Esophagus muscularis mucosa (tissue), 4 donors: ENCODE data around the gene HFM1.

Source experiments
- EP300 ChIP-seq: sonication (generic); formaldehyde crosslinking; IDR thresholded peaks from one replicate; pipeline ENCODE4 v1.6.1; 2017; ENCODE audit warnings: antibody characterized with exemption
- POLR2A ChIP-seq: fragments of 450-650 bp; IDR thresholded peaks from one replicate; pipeline ENCODE4 v1.6.1; 2017; ENCODE audit warnings: antibody characterized with exemption, moderate library complexity, mild to moderate bottlenecking, low read depth
- POLR2AphosphoS5 ChIP-seq, 2 donors: sonication (generic); formaldehyde crosslinking; IDR thresholded peaks; one replicate each; pipeline ENCODE4 v1.6.1; 2017; ENCODE audit warnings: antibody characterized with exemption in 2 of 2
- TF ChIP-seq, protein P1 (sequence below), 3 experiments: fragments of 200-600 bp in 2 of 3; fragments of 450-650 bp in 1 of 3; sonication (generic) in 2 of 3; IDR thresholded peaks; one replicate each; pipeline ENCODE4 v1.5.1; 2017 to 2019; ENCODE audit warnings: antibody characterized with exemption in 3 of 3, mild to moderate bottlenecking in 2 of 3, moderate library complexity in 1 of 3

DNA sequence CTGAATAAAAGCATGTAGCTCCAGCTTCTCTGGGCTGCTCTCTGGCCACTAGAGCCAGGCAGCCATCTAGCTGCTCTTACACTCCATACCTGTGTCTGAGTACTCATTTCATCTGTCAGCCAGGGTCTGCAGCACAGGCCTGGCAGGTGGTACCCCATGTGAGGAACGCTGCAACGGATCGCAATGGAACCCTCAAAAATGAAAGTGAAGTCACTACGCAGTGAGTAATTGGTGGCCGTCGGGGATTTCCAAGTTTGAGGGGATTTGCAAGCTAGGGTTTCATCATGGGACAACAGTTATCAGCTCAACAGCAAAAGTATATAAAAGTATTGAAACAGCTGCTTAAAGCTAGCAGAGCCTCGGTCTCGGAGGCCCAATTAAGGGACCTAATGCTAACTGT lies 186.7 kb downstream of the HFM1 start:
- TF ChIP-seq POLR2A = no peak
- TF ChIP-seq, protein P1, sequence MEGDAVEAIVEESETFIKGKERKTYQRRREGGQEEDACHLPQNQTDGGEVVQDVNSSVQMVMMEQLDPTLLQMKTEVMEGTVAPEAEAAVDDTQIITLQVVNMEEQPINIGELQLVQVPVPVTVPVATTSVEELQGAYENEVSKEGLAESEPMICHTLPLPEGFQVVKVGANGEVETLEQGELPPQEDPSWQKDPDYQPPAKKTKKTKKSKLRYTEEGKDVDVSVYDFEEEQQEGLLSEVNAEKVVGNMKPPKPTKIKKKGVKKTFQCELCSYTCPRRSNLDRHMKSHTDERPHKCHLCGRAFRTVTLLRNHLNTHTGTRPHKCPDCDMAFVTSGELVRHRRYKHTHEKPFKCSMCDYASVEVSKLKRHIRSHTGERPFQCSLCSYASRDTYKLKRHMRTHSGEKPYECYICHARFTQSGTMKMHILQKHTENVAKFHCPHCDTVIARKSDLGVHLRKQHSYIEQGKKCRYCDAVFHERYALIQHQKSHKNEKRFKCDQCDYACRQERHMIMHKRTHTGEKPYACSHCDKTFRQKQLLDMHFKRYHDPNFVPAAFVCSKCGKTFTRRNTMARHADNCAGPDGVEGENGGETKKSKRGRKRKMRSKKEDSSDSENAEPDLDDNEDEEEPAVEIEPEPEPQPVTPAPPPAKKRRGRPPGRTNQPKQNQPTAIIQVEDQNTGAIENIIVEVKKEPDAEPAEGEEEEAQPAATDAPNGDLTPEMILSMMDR (IDR thresholded peaks at IDR 0.05) = no peak
- TF ChIP-seq POLR2AphosphoS5 (IDR thresholded peaks at IDR 0.05) = no peak
- TF ChIP-seq EP300 = no peak
